ENCODE measurements around the gene PFKFB1.

DNA sequence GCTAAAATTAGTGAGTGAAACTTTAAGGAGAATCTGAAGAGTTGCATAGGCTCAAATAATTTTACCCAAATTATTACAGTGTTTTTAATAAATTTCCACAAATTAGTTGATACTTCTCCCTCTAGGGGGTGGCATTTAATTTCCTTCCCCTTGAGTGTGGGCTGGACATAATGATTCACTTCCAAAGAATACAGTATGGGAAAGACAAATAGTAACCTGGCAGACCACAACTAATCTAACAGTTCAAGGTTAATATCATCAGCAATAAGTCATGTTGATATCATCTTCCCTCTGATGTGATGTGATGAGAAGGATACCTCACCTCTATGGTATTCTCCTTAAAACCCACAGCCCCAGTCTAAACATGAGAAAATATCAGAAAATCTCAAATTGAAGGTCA, 15.5 kb downstream of the PFKFB1 start:
- TF ChIP-seq CTCF (IDR thresholded peaks at IDR 0.05; ENCODE audit: low read depth, low read length, poor library complexity, severe bottlenecking) (no peak), EZH2phosphoT487 (IDR thresholded peaks at IDR 0.05; ENCODE audit: borderline replicate concordance, low read length) (no peak)
